ENCODE measurements around the gene GNAI3. TPM values are rescaled to one million over a fixed set of nuclear protein-coding genes. Genes with fewer than 3 reads are reported as not detected.

Gene GNAI3
- total RNA-seq, 1 donor from 2014 or later = 2.8 TPM

DNA sequence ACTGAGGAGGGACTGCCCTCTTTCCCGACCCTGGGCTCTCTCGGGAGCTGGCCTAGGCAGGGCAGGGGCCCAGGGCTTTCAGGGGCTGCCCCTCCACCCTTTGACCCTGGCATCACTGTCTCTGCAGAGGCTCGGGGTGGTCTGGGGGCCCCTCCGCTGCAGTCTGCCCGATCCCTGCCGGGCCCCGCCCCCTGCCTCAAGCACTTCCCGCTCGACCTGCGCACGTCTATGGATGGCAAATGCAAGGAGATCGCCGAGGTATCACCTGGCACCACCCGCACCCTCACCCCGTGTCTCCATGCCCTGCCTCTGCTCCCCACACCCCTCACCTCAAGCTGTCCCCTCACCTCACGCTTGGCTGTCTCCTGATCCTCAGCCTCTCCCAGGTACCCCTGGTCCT, 76.8 kb downstream of the GNAI3 start:
- DNase-seq (ENCODE audit: low spot score in 2 of 2) = no peak
- no peaks in the 10 kb centered on the region for H3K27me3 ChIP-seq
- no peak overlapping the region for H3K4me3 ChIP-seq
- peaks cover 15 to 30% of the 10 kb centered on the region in 2 donors for H3K4me1 ChIP-seq
- no peaks in the 10 kb centered on the region for H3K9me3 ChIP-seq
- peaks cover 37 to 38% of the 10 kb centered on the region in 2 donors for H3K36me3 ChIP-seq
- intact Hi-C loops (cut with DNase I) = no loop called here
- no peak for TF ChIP-seq CTCF (IDR thresholded peaks at IDR 0.05)
- H3K27ac ChIP-seq = no peak overlapping the region

- no peak overlapping the region for H3K27ac ChIP-seq
- no peak for TF ChIP-seq CTCF (IDR thresholded peaks at IDR 0.05)
- no peaks in the 10 kb centered on the region for H3K9me3 ChIP-seq
- H3K36me3 ChIP-seq = peaks cover 40 to 41% of the 10 kb centered on the region in 2 donors
- no peak overlapping the region for H3K4me3 ChIP-seq
- intact Hi-C loops (cut with DNase I) = no loop called here
- no peaks in the 10 kb centered on the region for H3K27me3 ChIP-seq
- H3K4me1 ChIP-seq = peaks cover 15 to 30% of the 10 kb centered on the region in 2 donors
- no peak for DNase-seq (ENCODE audit: low spot score in 2 of 2)
These were observed 77.5 kb downstream of the GNAI3 start for GRCh38 chr1:109625601-109626560.

- intact Hi-C loops (cut with DNase I) = no loop called here
- no peak overlapping the region for H3K4me3 ChIP-seq
- no peaks in the 10 kb centered on the region for H3K27me3 ChIP-seq
- H3K9me3 ChIP-seq = no peaks in the 10 kb centered on the region
- TF ChIP-seq CTCF (IDR thresholded peaks at IDR 0.05) = no peak
- DNase-seq (ENCODE audit: low spot score in 2 of 2) = no peak
- H3K4me1 ChIP-seq = peaks cover 8 to 23% of the 10 kb centered on the region in 2 donors
- H3K27ac ChIP-seq = no peak overlapping the region
- H3K36me3 ChIP-seq = peaks cover 49 to 50% of the 10 kb centered on the region in 2 donors
These were observed 78.4 kb downstream of the GNAI3 start for GRCh38 chr1:109626682-109627408.

DNA sequence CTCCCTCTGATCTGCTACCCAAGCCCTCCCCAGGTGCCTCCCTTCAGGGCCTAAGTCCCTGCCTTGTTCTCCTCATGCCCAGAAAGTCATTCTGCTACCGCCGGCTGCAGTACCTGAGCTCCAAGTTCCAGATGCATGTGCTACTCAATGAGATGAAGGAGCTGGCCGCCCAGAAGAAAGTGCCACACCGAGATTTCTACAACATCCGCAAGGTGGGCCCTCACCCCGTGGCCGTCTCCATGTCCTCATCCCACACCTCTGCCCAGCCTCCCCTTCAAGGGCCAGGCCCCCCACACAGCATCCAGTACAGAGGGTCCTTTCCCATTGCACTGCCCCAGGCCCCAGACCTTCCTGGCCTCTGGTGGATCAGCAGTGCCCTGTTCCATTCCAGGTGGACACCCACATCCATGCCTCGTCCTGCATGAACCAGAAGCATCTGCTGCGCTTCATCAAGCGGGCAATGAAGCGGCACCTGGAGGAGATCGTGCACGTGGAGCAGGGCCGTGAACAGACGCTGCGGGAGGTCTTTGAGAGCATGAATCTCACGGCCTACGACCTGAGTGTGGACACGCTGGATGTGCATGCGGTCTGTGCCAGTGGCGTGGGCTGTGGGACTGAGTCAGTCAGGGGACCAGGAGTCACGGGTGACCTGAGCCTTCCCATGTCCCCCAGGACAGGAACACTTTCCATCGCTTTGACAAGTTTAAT, 79.4 kb downstream of the GNAI3 start:
- DNase-seq (ENCODE audit: low spot score in 2 of 2) = no peak
- Histone ChIP-seq H3K4me3 (no peak overlapping the region), H3K36me3 (peaks cover 49 to 50% of the 10 kb centered on the region in 2 donors), H3K27me3 (no peaks in the 10 kb centered on the region), H3K4me1 (peaks cover 5 to 18% of the 10 kb centered on the region in 2 donors), H3K9me3 (no peaks in the 10 kb centered on the region), H3K27ac (no peak overlapping the region)
- intact Hi-C loops (cut with DNase I) = no loop called here
- no peak for TF ChIP-seq CTCF (IDR thresholded peaks at IDR 0.05)

GRCh38 chr1:109628540-109629321, 80.3 kb downstream of the GNAI3 start:
- Histone ChIP-seq H3K36me3 (peaks cover 49 to 50% of the 10 kb centered on the region in 2 donors), H3K9me3 (no peaks in the 10 kb centered on the region), H3K4me3 (no peak overlapping the region), H3K27me3 (no peaks in the 10 kb centered on the region), H3K4me1 (peaks cover 0 to 9% of the 10 kb centered on the region in 2 donors), H3K27ac (no peak overlapping the region)
- intact Hi-C loops (cut with DNase I) = no loop called here
- DNase-seq (ENCODE audit: low spot score in 2 of 2) = no peak
- no peak for TF ChIP-seq CTCF (IDR thresholded peaks at IDR 0.05)

Data from ascending aorta (tissue), 2 donors.